Prostate gland (tissue), 2 donors: ENCODE measurements around the gene KIF26B. TPM values are rescaled to one million over a fixed set of nuclear protein-coding genes. Genes with fewer than 3 reads are reported as not detected.

Experiments
- DNase-seq: peaks from one replicate; pipeline ENCODE4 v3.0.0-alpha.2; 2019; ENCODE audit warnings: low spot score
- H3K27ac ChIP-seq, 2 donors: fragments of 200-600 bp; sonication (generic); 2 replicates each; pipeline ENCODE4 v1.5.1; 2017 to 2019
- H3K27me3 ChIP-seq: fragments of 200-600 bp; sonication (generic); replicated peaks from 2 replicates; pipeline ENCODE4 v1.5.1; 2019; ENCODE audit not compliant: insufficient read depth
- H3K36me3 ChIP-seq, 2 donors: fragments of 200-600 bp; sonication (generic); 1 replicate in 1 of 2; 2 replicates in 1 of 2; pipeline versions ENCODE4 v1.5.1 to v1.8.1; 2017 to 2019
- H3K4me1 ChIP-seq: fragments of 200-600 bp; sonication (generic); replicated peaks from 2 replicates; pipeline ENCODE4 v1.5.1; 2019
- H3K4me3 ChIP-seq, 2 donors: fragments of 200-600 bp; sonication (generic); 2 replicates each; pipeline ENCODE4 v1.5.1; 2017 to 2019
- H3K9me3 ChIP-seq: fragments of 200-600 bp; sonication (generic); 2 replicates; pipeline ENCODE4 v1.5.1; 2017
- POLR2A ChIP-seq: fragments of 450-650 bp; IDR thresholded peaks from one replicate; pipeline ENCODE4 v1.6.1; 2016; ENCODE audit warnings: antibody characterized with exemption, mild to moderate bottlenecking
- POLR2AphosphoS5 ChIP-seq: sonication (generic); formaldehyde crosslinking; IDR thresholded peaks from one replicate; pipeline ENCODE4 v1.6.1; 2017; ENCODE audit warnings: antibody characterized with exemption
- WGBS: methylation state at CpG from one replicate; pipeline ENCODE4 v1.1.5; 2018; 5-methylcytosine and 5-hydroxymethylcytosine counted together
- intact Hi-C: fragments of 100-400 bp; cut with DNase I; formaldehyde crosslinking; loops from one replicate; pipeline ENCODE4 v1.14.2; 2022
- total RNA-seq, 2 donors: library from RNA; depleted of rRNA; stranded (reverse); fragments of >200 nt; gene quantifications; one replicate each; pipeline ENCODE4 v1.1.0, GENCODE V29; 2016
- TF ChIP-seq, protein P1 (sequence below), 4 experiments: fragments of 200-600 bp in 2 of 4; fragments of 450-650 bp in 2 of 4; sonication (generic) in 2 of 4; IDR thresholded peaks; 1 replicate in 3 of 4; 2 replicates in 1 of 4; pipeline ENCODE4 v1.5.1; 2016 to 2019; ENCODE audit warnings: antibody characterized with exemption in 4 of 4, mild to moderate bottlenecking in 2 of 4, moderate library complexity in 2 of 4

Gene KIF26B
- total RNA-seq, 2 donors from 2014 or later: 3.3 to 3.8 TPM

DNA sequence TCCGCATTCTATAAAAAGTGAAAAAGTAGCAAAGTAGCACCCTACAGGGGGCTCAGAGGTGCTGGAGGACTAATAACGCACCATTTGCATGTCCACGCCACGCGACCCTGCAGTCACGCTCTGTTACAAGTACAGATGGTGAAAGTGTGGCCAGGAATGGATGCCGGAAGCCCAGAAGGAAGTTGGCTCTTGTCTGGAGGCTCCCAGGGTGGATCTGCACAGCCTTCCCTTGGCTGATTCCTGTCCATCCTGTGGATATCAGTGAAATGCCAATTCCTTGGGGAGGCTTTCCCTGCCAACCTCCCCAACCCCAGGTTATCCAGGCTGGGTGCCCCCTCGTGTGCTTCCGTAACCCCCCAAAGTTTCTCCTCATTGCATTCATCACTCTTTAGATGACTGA, 396.8 kb downstream of the KIF26B start:
- Histone ChIP-seq H3K4me1 (no peaks in the 10 kb centered on the region), H3K27ac (no peak overlapping the region), H3K27me3 (no peaks in the 10 kb centered on the region), H3K36me3 (no peaks in the 10 kb centered on the region), H3K4me3 (no peak overlapping the region), H3K9me3 (no peaks in the 10 kb centered on the region)
- TF ChIP-seq POLR2A (no peak), POLR2AphosphoS5 (no peak)
- TF ChIP-seq, protein P1, sequence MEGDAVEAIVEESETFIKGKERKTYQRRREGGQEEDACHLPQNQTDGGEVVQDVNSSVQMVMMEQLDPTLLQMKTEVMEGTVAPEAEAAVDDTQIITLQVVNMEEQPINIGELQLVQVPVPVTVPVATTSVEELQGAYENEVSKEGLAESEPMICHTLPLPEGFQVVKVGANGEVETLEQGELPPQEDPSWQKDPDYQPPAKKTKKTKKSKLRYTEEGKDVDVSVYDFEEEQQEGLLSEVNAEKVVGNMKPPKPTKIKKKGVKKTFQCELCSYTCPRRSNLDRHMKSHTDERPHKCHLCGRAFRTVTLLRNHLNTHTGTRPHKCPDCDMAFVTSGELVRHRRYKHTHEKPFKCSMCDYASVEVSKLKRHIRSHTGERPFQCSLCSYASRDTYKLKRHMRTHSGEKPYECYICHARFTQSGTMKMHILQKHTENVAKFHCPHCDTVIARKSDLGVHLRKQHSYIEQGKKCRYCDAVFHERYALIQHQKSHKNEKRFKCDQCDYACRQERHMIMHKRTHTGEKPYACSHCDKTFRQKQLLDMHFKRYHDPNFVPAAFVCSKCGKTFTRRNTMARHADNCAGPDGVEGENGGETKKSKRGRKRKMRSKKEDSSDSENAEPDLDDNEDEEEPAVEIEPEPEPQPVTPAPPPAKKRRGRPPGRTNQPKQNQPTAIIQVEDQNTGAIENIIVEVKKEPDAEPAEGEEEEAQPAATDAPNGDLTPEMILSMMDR (IDR thresholded peaks at IDR 0.05): no peak
- no peak for DNase-seq
- intact Hi-C loops: no loop called here
- 97% methylated on average over 9 of the region's 9 CpGs for WGBS

DNA sequence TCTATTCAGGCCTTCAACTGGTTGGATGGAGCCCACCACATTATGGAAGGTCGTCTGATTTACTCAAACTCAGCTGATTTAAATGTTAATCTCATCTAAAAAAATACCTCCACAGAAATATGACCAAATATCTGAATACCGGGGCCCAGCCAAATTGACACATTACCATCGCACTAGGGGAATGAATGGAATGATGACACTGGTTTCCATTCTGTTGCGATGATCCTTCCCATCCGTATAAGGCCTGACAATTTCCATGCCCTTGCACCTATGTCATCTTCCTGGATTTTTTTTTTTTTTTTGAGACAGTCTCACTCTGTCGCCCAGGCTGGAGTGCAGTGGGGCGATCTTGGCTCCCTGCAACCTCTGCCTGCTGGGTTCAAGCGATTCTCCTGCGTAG, 397.5 kb downstream of the KIF26B start:
- H3K27ac ChIP-seq: no peak overlapping the region
- H3K4me1 ChIP-seq: no peaks in the 10 kb centered on the region
- DNase-seq: no peak
- no peaks in the 10 kb centered on the region for H3K36me3 ChIP-seq
- no peak overlapping the region for H3K4me3 ChIP-seq
- TF ChIP-seq POLR2A: no peak
- TF ChIP-seq, protein P1 (IDR thresholded peaks at IDR 0.05): no peak
- TF ChIP-seq POLR2AphosphoS5: no peak
- H3K9me3 ChIP-seq: no peaks in the 10 kb centered on the region
- no peaks in the 10 kb centered on the region for H3K27me3 ChIP-seq
- WGBS: 96% methylated on average over 9 of the region's 9 CpGs
- intact Hi-C loops: no loop called here

DNA sequence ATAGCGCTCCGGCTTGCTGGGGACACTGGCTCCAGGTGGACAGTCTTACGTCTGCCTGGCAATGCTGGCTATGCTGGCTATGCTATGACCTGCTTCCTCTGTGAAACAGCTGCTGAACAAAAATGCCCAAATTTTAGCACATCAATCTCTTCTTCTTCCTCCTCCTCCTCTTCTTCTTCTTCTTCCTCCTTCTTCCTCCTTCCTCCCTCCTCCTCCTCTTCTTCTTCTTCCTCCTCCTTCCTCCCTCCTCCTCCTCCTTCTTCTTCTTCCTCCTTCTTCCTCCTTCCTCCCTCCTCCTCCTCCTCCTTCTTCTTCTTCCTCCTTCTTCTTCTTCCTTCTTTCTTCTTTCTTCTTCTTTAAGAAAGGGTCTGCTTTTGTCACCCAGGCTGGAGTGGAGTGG, 401.3 kb downstream of the KIF26B start:
- Histone ChIP-seq H3K9me3 (no peaks in the 10 kb centered on the region), H3K4me3 (no peak overlapping the region), H3K27me3 (no peaks in the 10 kb centered on the region), H3K36me3 (no peaks in the 10 kb centered on the region), H3K4me1 (no peaks in the 10 kb centered on the region), H3K27ac (no peak overlapping the region)
- no peak for DNase-seq
- intact Hi-C loops: no loop called here
- 91% methylated on average over 3 of the region's 3 CpGs for WGBS
- TF ChIP-seq POLR2A (no peak), POLR2AphosphoS5 (no peak)
- TF ChIP-seq, protein P1 (IDR thresholded peaks at IDR 0.05): no peak

DNA sequence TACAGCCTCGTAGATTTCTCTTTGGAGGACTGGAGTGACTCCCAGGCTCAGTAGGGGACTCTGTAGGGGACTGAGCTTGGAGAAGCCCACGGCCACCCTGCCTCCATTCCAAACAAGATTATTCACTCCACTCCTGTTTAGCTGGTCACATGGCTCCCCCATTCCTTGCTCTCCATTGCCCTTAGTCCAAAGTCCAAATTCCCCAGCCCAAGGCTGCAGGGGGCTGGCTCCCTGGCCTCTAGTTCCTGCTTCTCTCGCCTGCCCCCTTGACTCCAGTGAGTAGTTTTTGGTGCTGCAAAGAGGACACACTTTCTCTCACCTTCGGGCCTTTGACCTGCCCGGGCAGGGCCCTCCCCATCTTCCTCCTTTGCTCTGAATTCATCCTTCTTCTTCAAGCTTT, 403.3 kb downstream of the KIF26B start:
- WGBS: 80% methylated on average over 5 of the region's 5 CpGs

DNA sequence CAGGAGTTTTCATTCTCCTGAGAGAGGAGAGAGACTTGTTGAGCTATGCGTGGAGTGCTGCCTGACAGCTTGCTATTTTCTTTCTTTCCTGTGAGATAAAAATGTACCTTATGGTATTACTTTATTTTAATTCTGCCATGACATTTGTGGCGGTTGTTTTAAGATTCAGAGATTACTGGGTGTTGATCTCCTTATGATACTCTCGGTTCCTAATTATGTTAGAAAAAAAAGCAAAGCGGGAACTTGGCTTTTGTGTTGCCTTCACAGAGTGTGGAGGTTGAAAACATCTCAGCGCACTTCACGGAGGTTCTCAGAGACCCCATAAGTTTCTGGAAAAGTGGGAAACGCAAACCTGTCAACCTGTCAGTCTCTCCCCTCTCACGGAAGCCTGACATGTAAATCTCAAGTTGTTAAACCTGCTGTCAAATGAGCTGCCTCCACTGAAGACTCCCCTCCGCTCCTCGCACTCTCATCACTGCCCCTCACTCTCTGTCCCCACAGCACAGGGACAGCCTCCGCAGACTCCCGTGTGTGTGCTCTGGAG, 405.6 kb downstream of the KIF26B start:
- TF ChIP-seq POLR2AphosphoS5 (no peak), POLR2A (no peak)
- TF ChIP-seq, protein P1 (IDR thresholded peaks at IDR 0.05): no peak

More for the DNA sequence above, 403.3 kb downstream of the KIF26B start:
- Histone ChIP-seq H3K4me3 (no peak overlapping the region), H3K27ac (no peak overlapping the region), H3K4me1 (no peaks in the 10 kb centered on the region), H3K27me3 (no peaks in the 10 kb centered on the region), H3K36me3 (no peaks in the 10 kb centered on the region), H3K9me3 (no peaks in the 10 kb centered on the region)
- no peak for DNase-seq
- TF ChIP-seq POLR2A: no peak
- TF ChIP-seq POLR2AphosphoS5: no peak
- TF ChIP-seq, protein P1 (IDR thresholded peaks at IDR 0.05): no peak
- intact Hi-C loops: no loop called here

More for the DNA sequence above, 405.6 kb downstream of the KIF26B start:
- intact Hi-C loops: no loop called here
- Histone ChIP-seq H3K36me3 (no peaks in the 10 kb centered on the region), H3K4me3 (no peak overlapping the region), H3K9me3 (no peaks in the 10 kb centered on the region), H3K27ac (no peak overlapping the region), H3K4me1 (no peaks in the 10 kb centered on the region), H3K27me3 (no peaks in the 10 kb centered on the region)
- no peak for DNase-seq
- 82% methylated on average over 12 of the region's 12 CpGs for WGBS
